B cell (primary cell): ENCODE data around the gene UAP1L1. TPM values are rescaled to one million over a fixed set of nuclear protein-coding genes. Genes with fewer than 3 reads are reported as not detected.

ENCODE experiments used
- ATAC-seq: fragments of 200-7000 bp; cut with Tn5 transposase; one replicate; pipeline ENCODE4 v1.10.0; 2021; ENCODE audit warnings: low read depth, mild to moderate bottlenecking, moderate number of reproducible peaks, moderate library complexity
- CTCF ChIA-PET: fragments of 350-600 bp; sonication (Branson Sonifier 250); formaldehyde crosslinking; loops from one replicate; lab custom pipeline; 2021; ENCODE audit warnings: antibody characterized with exemption, inconsistent platforms; lab: Charles Lee
- POLR2A ChIA-PET: fragments of 350-600 bp; sonication (Branson Sonifier 250); formaldehyde crosslinking; loops from one replicate; lab custom pipeline; 2021; ENCODE audit warnings: antibody characterized with exemption; lab: Charles Lee
- DNase-seq: peaks from one replicate; pipeline ENCODE4 v3.0.0; 2013
- H2AFZ ChIP-seq: 2 replicates; pipeline ENCODE4 v1.6.1; 2012; ENCODE audit warnings: mild to moderate bottlenecking, low read depth, low read length; ENCODE audit not compliant: insufficient read depth, poor library complexity, severe bottlenecking
- H3K27ac ChIP-seq, 2 donors: 1 replicate in 1 of 2; 2 replicates in 1 of 2; pipeline ENCODE4 v1.5.1; 2012 to 2013; ENCODE audit warnings: low read length in 2 of 2, mild to moderate bottlenecking in 2 of 2, moderate library complexity in 1 of 2
- H3K27me3 ChIP-seq, 4 experiments: fragments of 200-600 bp in 1 of 4; sonication (generic) in 1 of 4; replicated peaks in 1 of 4; 1 replicate in 2 of 4; 2 replicates in 2 of 4; pipeline versions ENCODE4 v1.6.1 to v1.7.0; 2013 to 2016; ENCODE audit warnings: low read length in 3 of 4, mild to moderate bottlenecking in 2 of 4, mixed read lengths in 1 of 4, moderate library complexity in 1 of 4; ENCODE audit not compliant: insufficient read depth in 4 of 4, control insufficient read depth in 3 of 4; ENCODE audit errors: control extremely low read depth in 1 of 4
- H3K36me3 ChIP-seq, 2 experiments: replicated peaks in 1 of 2; 1 replicate in 1 of 2; 2 replicates in 1 of 2; pipeline versions ENCODE4 v1.6.1 to v1.7.1; 2013; ENCODE audit warnings: low read length in 1 of 2; ENCODE audit not compliant: insufficient read depth in 2 of 2, control insufficient read depth in 1 of 2; ENCODE audit errors: control extremely low read depth in 1 of 2, extremely low read depth in 1 of 2
- H3K4me1 ChIP-seq, 2 donors: fragments of 200-600 bp in 1 of 2; sonication (generic) in 1 of 2; 1 replicate in 1 of 2; 2 replicates in 1 of 2; pipeline versions ENCODE4 v1.5.1 to v1.6.1; 2013 to 2017; ENCODE audit warnings: low read length in 2 of 2; ENCODE audit not compliant: control insufficient read depth in 2 of 2, insufficient read depth in 2 of 2
- H3K4me2 ChIP-seq: replicated peaks from 2 replicates; pipeline ENCODE3; 2012; ENCODE audit warnings: mild to moderate bottlenecking, low read depth, low read length; ENCODE audit not compliant: poor library complexity, severe bottlenecking
- H3K4me3 ChIP-seq, 5 experiments: fragments of 200-600 bp in 1 of 5; sonication (generic) in 1 of 5; 1 replicate in 3 of 5; 2 replicates in 2 of 5; pipeline versions ENCODE4 v1.5.1 to v1.7.0; 2011 to 2016; ENCODE audit warnings: low read length in 4 of 5, mild to moderate bottlenecking in 4 of 5, low read depth in 2 of 5, control low read depth in 1 of 5, moderate library complexity in 1 of 5; ENCODE audit not compliant: insufficient read depth in 1 of 5; ENCODE audit errors: control extremely low read depth in 1 of 5, extremely low read depth in 1 of 5
- H3K79me2 ChIP-seq: fragments of 200-600 bp; sonication (generic); one replicate; pipeline ENCODE4 v1.6.0; 2016; ENCODE audit warnings: low read length; ENCODE audit not compliant: control insufficient read depth, insufficient read depth
- H3K9ac ChIP-seq: fragments of 200-600 bp; sonication (generic); 2 replicates; pipeline ENCODE4 v1.6.1; 2017; ENCODE audit warnings: mild to moderate bottlenecking, low read length, moderate library complexity
- H3K9me3 ChIP-seq, 3 donors: one replicate each; pipeline versions ENCODE4 v1.6.1 to v1.7.1; 2013; ENCODE audit warnings: low read length in 2 of 3; ENCODE audit not compliant: control insufficient read depth in 2 of 3, insufficient read depth in 1 of 3; ENCODE audit errors: control extremely low read depth in 1 of 3
- H4K20me1 ChIP-seq: 2 replicates; pipeline ENCODE4 v1.6.0; 2012; ENCODE audit warnings: mild to moderate bottlenecking, low read length; ENCODE audit not compliant: insufficient read depth, control insufficient read depth, poor library complexity, severe bottlenecking
- H3K27ac Mint-ChIP-seq: one replicate; pipeline ENCODE4 v1.8.0; 2021; ENCODE audit warnings: mixed read lengths
- H3K27me3 Mint-ChIP-seq: one replicate; pipeline ENCODE4 v1.8.0; 2021; ENCODE audit warnings: mixed read lengths
- H3K4me1 Mint-ChIP-seq: one replicate; pipeline ENCODE4 v1.8.0; 2021; ENCODE audit warnings: mixed read lengths
- H3K4me3 Mint-ChIP-seq: one replicate; pipeline ENCODE4 v1.8.0; 2021; ENCODE audit warnings: mixed read lengths
- H3K9me3 Mint-ChIP-seq: one replicate; pipeline ENCODE4 v1.8.0; 2022; ENCODE audit warnings: mixed read lengths; ENCODE audit not compliant: insufficient read depth
- CTCF ChIP-seq: fragments of 200-600 bp; IDR thresholded peaks from one replicate; pipeline ENCODE4 v1.8.0; 2022; ENCODE audit warnings: antibody characterized with exemption, mild to moderate bottlenecking
- EZH2 ChIP-seq: IDR thresholded peaks from 2 replicates; pipeline ENCODE4 v1.6.1; 2012; ENCODE audit warnings: borderline replicate concordance, low read depth, mild to moderate bottlenecking, moderate library complexity, low read length; ENCODE audit not compliant: insufficient read depth, poor library complexity, severe bottlenecking
- WGBS: methylation state at CpG from one replicate; pipeline ENCODE4 v1.1.5; 2013; ENCODE audit warnings: missing lambda C conversion rate; ENCODE audit not compliant: insufficient coverage; 5-methylcytosine and 5-hydroxymethylcytosine counted together
- intact Hi-C: fragments of 100-400 bp; cut with micrococcal nuclease; formaldehyde crosslinking; loops from one replicate; pipeline ENCODE4 v1.10.0; 2022
- polyA plus RNA-seq: library from polyadenylated mRNA; depleted of rRNA; stranded (reverse); fragments of >200 nt; gene quantifications from 2 replicates; pipeline ENCODE4 v1.2.3, GENCODE V29; 2012
- total RNA-seq, 2 donors: library from RNA; stranded (reverse); fragments of 120-200 nt in 1 of 2; gene quantifications; 1 replicate in 1 of 2; 2 replicates in 1 of 2; pipeline versions ENCODE4 v1.2.3 to v1.2.4, GENCODE V29; 2013 to 2022

UAP1L1 gene
- total and polyA plus RNA-seq, 2 donors (not counting 1 experiment from before 2014, with no cell fraction given), result 29.1 to 47.6 TPM

- no peaks in the 10 kb centered on the region for H4K20me1 ChIP-seq
- H3K9ac ChIP-seq, result peak overlapping the region; percentile 84
- intact Hi-C loops, result loop anchor here (2.0 to 5.0 kb wide), 3 partner anchors 40 to 73 kb away; partner anchors contain the start of genes ANAPC2, MAN1B1, SSNA1 and TPRN
- peaks cover 30% of the 10 kb centered on the region for H3K79me2 ChIP-seq
- peak overlapping the region; percentile 95 for H3K27ac Mint-ChIP-seq
- ChIA-PET POLR2A (interaction anchor here (0.5 to 0.9 kb wide), 7 partner anchors 19 to 456 kb away, joined by 3 to 19 read pairs (median 4); partner anchors contain the start of genes LCN10, PAXX and TOR4A), CTCF (interaction anchor here (0.9 to 2.3 kb wide), 8 partner anchors 9 to 109 kb away, joined by 3 to 8 read pairs (median 3); partner anchors contain the start of genes CYSRT1 and RNF224)
- peak overlapping the region in 4 of 5 experiments; percentile 43 to 69 (median 50) for H3K4me3 ChIP-seq
- H2AFZ ChIP-seq, result peak overlapping the region; percentile 41
- H3K4me1 Mint-ChIP-seq, result peaks cover 42% of the 10 kb centered on the region
- peak overlapping the region; percentile 71 to 93 for H3K27ac ChIP-seq
- no peaks in the 10 kb centered on the region for H3K36me3 ChIP-seq
- WGBS, result 14% methylated on average over 15 of the region's 24 CpGs
- H3K4me2 ChIP-seq, result peak overlapping the region; percentile 94
- H3K27me3 ChIP-seq, result no peaks in the 10 kb centered on the region
- ATAC-seq (no peak), DNase-seq (peak; percentile 84)
- peaks cover 0 to 8% (median 0%) of the 10 kb centered on the region in 3 donors for H3K9me3 ChIP-seq
- no peaks in the 10 kb centered on the region for H3K9me3 Mint-ChIP-seq
- no peaks in the 10 kb centered on the region for H3K27me3 Mint-ChIP-seq
- peak overlapping the region; percentile 89 for H3K4me3 Mint-ChIP-seq
- H3K4me1 ChIP-seq, result peaks cover 45 to 49% of the 10 kb centered on the region in 2 donors
- TF ChIP-seq CTCF (no peak), EZH2 (no peak)
These were observed 50.2 kb downstream of the UAP1L1 start for GRCh38 chr9:137127301-137128157.
